ENCODE measurements around the gene TMEM81. TPM values are rescaled to one million over a fixed set of nuclear protein-coding genes. Genes with fewer than 3 reads are reported as not detected.

Gene TMEM81
- total RNA-seq, 3 donors from 2014 or later = 2.5 to 3.2 (median 2.6) TPM

DNA sequence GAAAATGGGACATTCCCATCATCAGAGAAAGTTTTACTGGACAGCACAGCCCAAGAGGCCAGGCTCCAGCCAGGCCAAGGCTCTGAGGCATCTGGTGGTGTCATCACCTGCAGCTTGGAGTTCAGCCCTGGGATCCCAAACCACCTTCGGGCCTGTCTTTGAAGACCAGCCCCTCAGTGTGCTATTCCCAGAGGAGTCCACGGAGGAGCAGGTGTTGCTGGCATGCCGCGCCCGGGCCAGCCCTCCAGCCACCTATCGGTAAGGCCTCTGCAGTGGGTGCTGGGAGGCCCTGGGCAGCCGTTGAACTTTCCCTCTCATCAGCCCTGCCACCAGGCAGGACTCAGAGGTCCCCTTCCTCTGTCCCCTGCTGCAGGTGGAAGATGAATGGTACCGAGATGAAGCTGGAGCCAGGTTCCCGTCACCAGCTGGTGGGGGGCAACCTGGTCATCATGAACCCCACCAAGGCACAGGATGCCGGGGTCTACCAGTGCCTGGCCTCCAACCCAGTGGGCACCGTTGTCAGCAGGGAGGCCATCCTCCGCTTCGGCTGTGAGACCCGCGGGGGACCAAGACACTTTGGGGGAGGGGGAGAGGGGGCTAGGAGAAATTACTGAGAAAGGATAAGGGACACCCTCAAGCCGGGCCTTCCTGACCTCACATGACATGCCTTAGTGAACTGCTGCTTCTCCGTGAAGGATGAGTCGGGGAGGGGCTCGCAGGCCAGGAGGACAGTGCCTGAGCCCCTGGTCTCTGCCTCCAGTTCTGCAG lies 26.3 kb downstream of the TMEM81 start:
- no peaks in the 10 kb centered on the region for H3K9me3 ChIP-seq
- no peaks in the 10 kb centered on the region for H3K36me3 ChIP-seq
- no peak for TF ChIP-seq POLR2AphosphoS5 (IDR thresholded peaks at IDR 0.05)
- TF ChIP-seq POLR2A (IDR thresholded peaks at IDR 0.05) = no peak
- TF ChIP-seq, protein P1, sequence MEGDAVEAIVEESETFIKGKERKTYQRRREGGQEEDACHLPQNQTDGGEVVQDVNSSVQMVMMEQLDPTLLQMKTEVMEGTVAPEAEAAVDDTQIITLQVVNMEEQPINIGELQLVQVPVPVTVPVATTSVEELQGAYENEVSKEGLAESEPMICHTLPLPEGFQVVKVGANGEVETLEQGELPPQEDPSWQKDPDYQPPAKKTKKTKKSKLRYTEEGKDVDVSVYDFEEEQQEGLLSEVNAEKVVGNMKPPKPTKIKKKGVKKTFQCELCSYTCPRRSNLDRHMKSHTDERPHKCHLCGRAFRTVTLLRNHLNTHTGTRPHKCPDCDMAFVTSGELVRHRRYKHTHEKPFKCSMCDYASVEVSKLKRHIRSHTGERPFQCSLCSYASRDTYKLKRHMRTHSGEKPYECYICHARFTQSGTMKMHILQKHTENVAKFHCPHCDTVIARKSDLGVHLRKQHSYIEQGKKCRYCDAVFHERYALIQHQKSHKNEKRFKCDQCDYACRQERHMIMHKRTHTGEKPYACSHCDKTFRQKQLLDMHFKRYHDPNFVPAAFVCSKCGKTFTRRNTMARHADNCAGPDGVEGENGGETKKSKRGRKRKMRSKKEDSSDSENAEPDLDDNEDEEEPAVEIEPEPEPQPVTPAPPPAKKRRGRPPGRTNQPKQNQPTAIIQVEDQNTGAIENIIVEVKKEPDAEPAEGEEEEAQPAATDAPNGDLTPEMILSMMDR (IDR thresholded peaks at IDR 0.05) = no peak
- DNase-seq (ENCODE audit: low spot score in 2 of 2) = no peak
- H3K4me1 ChIP-seq = no peaks in the 10 kb centered on the region
- no peak overlapping the region for H3K4me3 ChIP-seq
- no peaks in the 10 kb centered on the region for H3K27me3 ChIP-seq
- intact Hi-C loops (cut with DNase I; ENCODE audit: low total_unique reads) = no loop called here
- no peak overlapping the region for H3K27ac ChIP-seq

DNA sequence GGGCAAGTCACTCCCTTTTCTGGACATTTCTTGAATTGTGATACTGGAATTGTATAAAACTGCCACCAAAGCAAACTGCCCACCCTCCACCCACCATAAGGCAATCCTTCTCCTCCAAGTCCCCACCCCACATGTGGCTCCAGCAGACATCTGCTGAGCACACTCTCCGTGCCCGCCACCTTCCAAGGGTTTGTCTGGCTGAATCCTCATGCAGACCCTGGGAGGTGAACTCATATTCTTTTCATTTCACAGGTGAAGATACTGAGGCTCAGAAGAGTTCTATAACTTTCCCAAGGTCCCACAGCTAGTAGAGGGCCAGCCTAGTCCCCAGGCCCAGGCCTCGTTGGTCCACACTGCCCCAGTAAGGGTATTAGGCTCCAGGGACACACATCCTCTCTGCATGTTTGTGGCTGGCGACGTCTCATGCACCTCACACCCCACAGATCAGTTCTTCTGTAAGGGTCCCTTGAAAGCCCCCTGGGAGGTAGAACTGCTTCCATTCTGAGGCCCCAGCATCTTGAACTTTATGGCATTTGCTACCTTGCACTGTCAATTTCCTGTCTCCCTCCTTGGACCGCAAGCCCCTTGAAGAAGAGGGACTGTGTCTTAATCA lies 27.2 kb downstream of the TMEM81 start:
- no peaks in the 10 kb centered on the region for H3K27me3 ChIP-seq
- no peak for TF ChIP-seq POLR2AphosphoS5 (IDR thresholded peaks at IDR 0.05)
- TF ChIP-seq, protein P1 (IDR thresholded peaks at IDR 0.05) = no peak
- TF ChIP-seq POLR2A (IDR thresholded peaks at IDR 0.05) = no peak
- no peak for DNase-seq (ENCODE audit: low spot score in 2 of 2)
- no peaks in the 10 kb centered on the region for H3K9me3 ChIP-seq
- no peaks in the 10 kb centered on the region for H3K36me3 ChIP-seq
- no peaks in the 10 kb centered on the region for H3K4me1 ChIP-seq
- H3K4me3 ChIP-seq = no peak overlapping the region
- intact Hi-C loops (cut with DNase I; ENCODE audit: low total_unique reads) = no loop called here
- no peak overlapping the region for H3K27ac ChIP-seq

DNA sequence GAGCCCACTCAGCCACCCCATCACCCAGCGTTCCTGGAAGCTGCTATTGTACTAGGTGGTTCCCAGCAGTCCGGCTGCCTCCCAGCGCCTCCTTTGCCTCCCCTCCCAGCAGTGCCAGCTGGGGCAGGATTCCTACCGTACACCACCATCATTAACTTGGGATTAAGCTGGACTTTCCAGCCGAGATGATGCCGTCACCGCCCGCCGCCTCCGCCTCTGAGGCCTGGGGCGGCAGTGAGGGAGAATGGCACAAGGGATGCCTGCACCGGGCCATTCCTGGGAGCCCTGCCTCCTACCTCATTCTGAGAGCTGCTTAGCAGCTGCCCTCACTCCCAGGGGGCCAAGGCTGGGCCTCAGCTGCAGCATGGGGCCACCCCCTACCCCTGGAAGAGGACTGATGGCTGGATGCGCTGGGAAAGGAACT lies 28.1 kb downstream of the TMEM81 start:
- Histone ChIP-seq H3K27me3 (no peaks in the 10 kb centered on the region), H3K9me3 (no peaks in the 10 kb centered on the region), H3K4me3 (no peak overlapping the region), H3K36me3 (no peaks in the 10 kb centered on the region), H3K4me1 (no peaks in the 10 kb centered on the region), H3K27ac (no peak overlapping the region)
- no peak for DNase-seq (ENCODE audit: low spot score in 2 of 2)
- intact Hi-C loops (cut with DNase I; ENCODE audit: low total_unique reads) = no loop called here
- TF ChIP-seq POLR2AphosphoS5 (IDR thresholded peaks at IDR 0.05) (no peak), POLR2A (IDR thresholded peaks at IDR 0.05) (no peak)
- TF ChIP-seq, protein P1 (IDR thresholded peaks at IDR 0.05) = no peak

DNA sequence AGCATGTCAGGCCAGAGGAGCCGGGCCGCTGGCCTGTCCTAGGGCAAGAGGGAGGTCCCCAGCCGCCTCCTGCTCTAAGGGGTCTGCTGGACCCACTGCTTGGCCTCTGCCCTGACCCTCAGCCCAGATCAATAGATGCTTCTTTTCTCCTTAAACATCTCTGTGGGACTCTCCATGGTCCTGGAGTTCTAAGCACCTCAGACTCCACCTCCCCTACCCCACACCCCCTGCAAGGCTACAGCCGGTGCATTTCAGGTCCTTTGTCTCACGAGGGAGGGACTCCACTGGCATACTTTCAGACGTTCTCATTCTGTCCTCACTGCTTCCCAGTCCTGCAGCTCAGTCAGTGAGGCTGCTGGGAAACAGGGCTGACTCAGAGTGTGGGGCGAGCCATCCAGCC lies 30.2 kb downstream of the TMEM81 start:
- Histone ChIP-seq H3K9me3 (no peaks in the 10 kb centered on the region), H3K4me3 (no peak overlapping the region), H3K4me1 (no peaks in the 10 kb centered on the region), H3K27ac (no peak overlapping the region), H3K36me3 (no peaks in the 10 kb centered on the region), H3K27me3 (no peaks in the 10 kb centered on the region)
- TF ChIP-seq, protein P1 (IDR thresholded peaks at IDR 0.05) = no peak
- TF ChIP-seq POLR2AphosphoS5 (IDR thresholded peaks at IDR 0.05) = no peak
- no peak for TF ChIP-seq POLR2A (IDR thresholded peaks at IDR 0.05)
- intact Hi-C loops (cut with DNase I; ENCODE audit: low total_unique reads) = no loop called here
- no peak for DNase-seq (ENCODE audit: low spot score in 2 of 2)

DNA sequence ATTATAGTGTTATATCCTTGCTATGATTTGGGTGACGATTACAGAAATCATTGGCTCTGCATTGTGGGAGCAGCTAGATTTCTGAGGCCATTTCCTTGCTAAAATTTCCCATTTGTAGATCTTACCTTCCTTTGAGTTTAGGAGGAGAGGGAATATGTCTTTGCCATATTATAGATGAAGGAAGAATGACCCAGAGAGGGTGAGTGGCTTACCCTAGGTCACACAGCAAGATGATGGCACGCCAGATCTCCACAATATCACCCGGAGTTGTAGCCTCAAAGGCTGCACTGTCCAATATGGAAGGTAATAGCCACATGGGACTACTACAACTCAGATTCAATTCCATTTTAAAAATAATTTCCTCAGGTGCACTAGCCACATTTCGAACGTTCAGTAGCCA lies 31.0 kb downstream of the TMEM81 start:
- H3K27me3 ChIP-seq = peaks cover 0 to 3% of the 10 kb centered on the region in 2 donors
- H3K4me3 ChIP-seq = no peak overlapping the region
- H3K9me3 ChIP-seq = no peaks in the 10 kb centered on the region
- no peak for TF ChIP-seq POLR2AphosphoS5 (IDR thresholded peaks at IDR 0.05)
- TF ChIP-seq, protein P1 (IDR thresholded peaks at IDR 0.05) = no peak
- no peak for TF ChIP-seq POLR2A (IDR thresholded peaks at IDR 0.05)
- no peak for DNase-seq (ENCODE audit: low spot score in 2 of 2)
- H3K4me1 ChIP-seq = no peaks in the 10 kb centered on the region
- intact Hi-C loops (cut with DNase I; ENCODE audit: low total_unique reads) = no loop called here
- H3K36me3 ChIP-seq = no peaks in the 10 kb centered on the region
- no peak overlapping the region for H3K27ac ChIP-seq
